Osteoblast (primary cell): ENCODE measurements around the gene COX5A. TPM values are rescaled to one million over a fixed set of nuclear protein-coding genes. Genes with fewer than 3 reads are reported as not detected.

Source experiments
- DNase-seq: peaks from one replicate; pipeline ENCODE4 v3.0.0; 2011; ENCODE audit warnings: low spot score, mixed read lengths; ENCODE audit not compliant: insufficient read length; ENCODE audit errors: missing footprints
- H2AFZ ChIP-seq: 2 replicates; pipeline ENCODE4 v1.6.0; 2011; ENCODE audit warnings: mild to moderate bottlenecking, low read length
- H3K27ac ChIP-seq: 2 replicates; pipeline ENCODE4 v1.5.1; 2011; ENCODE audit warnings: mild to moderate bottlenecking, low read depth, low read length, moderate library complexity
- H3K27me3 ChIP-seq: 2 replicates; pipeline ENCODE4 v1.6.0; 2012; ENCODE audit warnings: mild to moderate bottlenecking, control low read depth, inconsistent platforms, low read length, moderate library complexity; ENCODE audit not compliant: insufficient read depth
- H3K36me3 ChIP-seq: 2 replicates; pipeline ENCODE4 v1.5.1; 2011; ENCODE audit warnings: mild to moderate bottlenecking, low read length, control low read depth, moderate library complexity; ENCODE audit not compliant: insufficient read depth
- H3K4me1 ChIP-seq: 2 replicates; pipeline ENCODE4 v1.5.1; 2011; ENCODE audit warnings: mild to moderate bottlenecking, low read length, control low read depth, moderate library complexity; ENCODE audit not compliant: insufficient read depth
- H3K4me2 ChIP-seq: 2 replicates; pipeline ENCODE4 v1.6.0; 2011; ENCODE audit warnings: mild to moderate bottlenecking, low read length; ENCODE audit not compliant: insufficient read depth
- H3K4me3 ChIP-seq: fragments of 200-600 bp; sonication (generic); 3 replicates; pipeline ENCODE4 v1.5.1; 2012; ENCODE audit warnings: mild to moderate bottlenecking, low read length, inconsistent platforms; ENCODE audit not compliant: insufficient read depth
- H3K79me2 ChIP-seq: 2 replicates; pipeline ENCODE4 v1.6.0; 2012; ENCODE audit warnings: mild to moderate bottlenecking, low read length, control low read depth, inconsistent platforms; ENCODE audit not compliant: insufficient read depth
- H3K9me3 ChIP-seq: 2 replicates; pipeline ENCODE4 v1.5.1; 2011; ENCODE audit warnings: low read depth, low read length, control low read depth
- H4K20me1 ChIP-seq: 2 replicates; pipeline ENCODE4 v1.6.0; 2012; ENCODE audit warnings: mild to moderate bottlenecking, low read length, control low read depth; ENCODE audit not compliant: insufficient read depth
- total RNA-seq: library from RNA; depleted of rRNA; stranded (reverse); fragments of >200 nt; gene quantifications from 2 replicates; pipeline ENCODE4 v1.2.3, GENCODE V29; 2012
- TF ChIP-seq, protein P1 (sequence below): IDR thresholded peaks from 2 replicates; pipeline ENCODE4 v1.5.1; 2011; ENCODE audit warnings: mild to moderate bottlenecking, low read depth, low read length, moderate library complexity; ENCODE audit errors: extremely low read depth

The COX5A gene
- total RNA-seq, 1 donor = 27.1 TPM

DNA sequence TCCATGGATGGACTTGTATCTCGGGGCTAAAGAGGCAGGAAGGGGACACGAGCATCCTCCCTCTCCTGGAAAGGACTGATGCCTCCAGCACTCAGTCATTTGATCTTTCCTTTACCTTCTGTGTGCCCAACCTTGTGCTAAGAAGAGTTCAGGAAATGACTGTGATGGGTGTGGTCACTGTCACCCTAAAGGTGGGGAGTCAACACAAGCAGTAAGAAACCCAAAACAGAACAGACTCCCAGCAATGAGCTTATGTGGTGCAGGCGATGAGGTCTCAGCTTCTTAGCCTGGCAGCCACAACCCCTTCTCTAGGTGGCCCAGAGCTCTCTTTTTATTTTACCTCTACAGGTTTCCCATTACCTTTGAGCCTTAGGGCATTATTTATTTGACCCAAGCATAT lies 44.2 kb downstream of the COX5A start:
- Histone ChIP-seq H3K79me2 (peaks cover 13% of the 10 kb centered on the region), H3K9me3 (no peaks in the 10 kb centered on the region), H3K27me3 (no peaks in the 10 kb centered on the region), H3K4me2 (no peak overlapping the region), H3K4me3 (no peak overlapping the region), H4K20me1 (no peaks in the 10 kb centered on the region), H3K36me3 (peaks cover 18% of the 10 kb centered on the region), H3K4me1 (peaks cover 16% of the 10 kb centered on the region), H2AFZ (no peak overlapping the region), H3K27ac (no peak overlapping the region)
- TF ChIP-seq, protein P1, sequence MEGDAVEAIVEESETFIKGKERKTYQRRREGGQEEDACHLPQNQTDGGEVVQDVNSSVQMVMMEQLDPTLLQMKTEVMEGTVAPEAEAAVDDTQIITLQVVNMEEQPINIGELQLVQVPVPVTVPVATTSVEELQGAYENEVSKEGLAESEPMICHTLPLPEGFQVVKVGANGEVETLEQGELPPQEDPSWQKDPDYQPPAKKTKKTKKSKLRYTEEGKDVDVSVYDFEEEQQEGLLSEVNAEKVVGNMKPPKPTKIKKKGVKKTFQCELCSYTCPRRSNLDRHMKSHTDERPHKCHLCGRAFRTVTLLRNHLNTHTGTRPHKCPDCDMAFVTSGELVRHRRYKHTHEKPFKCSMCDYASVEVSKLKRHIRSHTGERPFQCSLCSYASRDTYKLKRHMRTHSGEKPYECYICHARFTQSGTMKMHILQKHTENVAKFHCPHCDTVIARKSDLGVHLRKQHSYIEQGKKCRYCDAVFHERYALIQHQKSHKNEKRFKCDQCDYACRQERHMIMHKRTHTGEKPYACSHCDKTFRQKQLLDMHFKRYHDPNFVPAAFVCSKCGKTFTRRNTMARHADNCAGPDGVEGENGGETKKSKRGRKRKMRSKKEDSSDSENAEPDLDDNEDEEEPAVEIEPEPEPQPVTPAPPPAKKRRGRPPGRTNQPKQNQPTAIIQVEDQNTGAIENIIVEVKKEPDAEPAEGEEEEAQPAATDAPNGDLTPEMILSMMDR = no peak
- DNase-seq = no peak

DNA sequence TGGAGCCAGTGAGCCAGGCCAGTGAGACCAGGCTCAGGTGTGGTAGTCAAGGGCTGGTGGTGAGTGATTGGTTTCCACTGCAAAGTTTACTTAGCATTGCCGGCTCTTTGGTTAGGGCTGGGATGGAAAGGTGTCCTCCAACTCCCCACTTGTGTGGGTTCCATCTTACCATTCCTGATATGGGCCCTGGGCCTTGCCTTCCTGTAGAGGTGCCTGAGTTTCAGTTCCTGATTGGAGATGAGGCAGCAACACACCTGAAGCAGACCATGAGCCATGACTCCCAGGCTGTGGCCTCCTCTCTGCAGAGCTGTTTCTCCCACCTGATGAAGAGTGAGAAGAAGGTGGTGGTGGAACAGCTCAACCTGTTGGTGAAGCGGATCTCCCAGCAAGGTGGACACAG lies 44.9 kb downstream of the COX5A start:
- H3K4me3 ChIP-seq = no peak overlapping the region
- DNase-seq = no peak
- H3K4me2 ChIP-seq = no peak overlapping the region

DNA sequence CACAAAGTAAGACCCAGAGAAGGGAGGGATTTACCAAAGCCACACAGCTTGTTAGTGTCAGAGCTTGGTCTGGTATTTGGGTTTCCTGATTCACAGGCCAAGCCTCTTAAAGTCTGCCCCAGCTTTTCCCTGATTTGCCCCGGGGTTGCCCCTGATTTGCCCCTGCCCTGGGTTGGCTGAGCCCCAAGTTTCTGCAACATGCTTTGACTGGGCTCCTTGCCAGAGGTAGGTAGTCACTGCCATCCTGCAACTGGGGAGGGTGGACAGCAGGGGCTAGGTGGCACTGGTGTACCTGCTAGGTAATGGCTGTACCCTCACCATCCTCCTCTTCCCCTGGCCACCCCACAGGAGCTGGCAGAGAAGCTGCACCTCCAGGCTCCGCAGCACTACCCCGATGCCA lies 45.6 kb downstream of the COX5A start:
- peaks cover 14% of the 10 kb centered on the region for H3K36me3 ChIP-seq
- peaks cover 16% of the 10 kb centered on the region for H3K4me1 ChIP-seq
- H3K27ac ChIP-seq = no peak overlapping the region
- TF ChIP-seq, protein P1 = no peak
- no peaks in the 10 kb centered on the region for H4K20me1 ChIP-seq
- no peaks in the 10 kb centered on the region for H3K27me3 ChIP-seq
- H3K4me3 ChIP-seq = no peak overlapping the region
- H3K79me2 ChIP-seq = peaks cover 13% of the 10 kb centered on the region
- H2AFZ ChIP-seq = no peak overlapping the region
- DNase-seq = no peak
- H3K4me2 ChIP-seq = no peak overlapping the region
- H3K9me3 ChIP-seq = no peaks in the 10 kb centered on the region

More for the DNA sequence above, 44.9 kb downstream of the COX5A start:
- H3K36me3 ChIP-seq = peaks cover 18% of the 10 kb centered on the region
- H3K9me3 ChIP-seq = no peaks in the 10 kb centered on the region
- TF ChIP-seq, protein P1 = no peak
- H2AFZ ChIP-seq = no peak overlapping the region
- peaks cover 16% of the 10 kb centered on the region for H3K4me1 ChIP-seq
- H3K79me2 ChIP-seq = peaks cover 13% of the 10 kb centered on the region
- H3K27ac ChIP-seq = no peak overlapping the region
- no peaks in the 10 kb centered on the region for H4K20me1 ChIP-seq
- H3K27me3 ChIP-seq = no peaks in the 10 kb centered on the region

DNA sequence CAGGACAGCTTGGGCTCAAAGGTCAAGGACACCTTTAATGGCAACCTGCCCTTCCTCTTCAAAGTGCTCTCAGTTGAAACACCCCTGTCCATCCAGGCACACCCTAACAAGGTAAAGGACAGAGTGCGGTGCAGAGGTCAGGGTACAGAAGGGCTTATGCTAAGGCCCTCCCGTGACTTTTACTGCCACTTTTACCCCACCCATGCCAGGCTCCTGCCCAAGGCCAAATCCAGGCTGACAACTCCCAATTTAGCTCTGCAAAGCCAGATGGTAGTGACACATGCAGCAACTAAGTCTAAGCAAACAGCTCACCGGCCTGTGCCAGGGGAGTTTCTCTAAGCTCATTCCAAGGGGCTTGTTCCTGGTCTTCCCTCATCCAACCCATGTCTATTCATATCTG lies 46.4 kb downstream of the COX5A start:
- Histone ChIP-seq H3K9me3 (no peaks in the 10 kb centered on the region), H3K4me3 (no peak overlapping the region), H3K27me3 (no peaks in the 10 kb centered on the region), H4K20me1 (no peaks in the 10 kb centered on the region), H3K27ac (no peak overlapping the region), H3K4me1 (peaks cover 16% of the 10 kb centered on the region), H2AFZ (no peak overlapping the region), H3K79me2 (peaks cover 13% of the 10 kb centered on the region), H3K4me2 (no peak overlapping the region), H3K36me3 (peaks cover 14% of the 10 kb centered on the region)
- TF ChIP-seq, protein P1 = no peak
- no peak for DNase-seq
